Natural killer cell (primary cell): ENCODE data around the gene PKD1. TPM values are rescaled to one million over a fixed set of nuclear protein-coding genes. Genes with fewer than 3 reads are reported as not detected.

Source experiments
- ATAC-seq, 3 donors: fragments of 150-1000 bp in 2 of 3; fragments of 200-7000 bp in 1 of 3; cut with Tn5 transposase; 1 replicate in 1 of 3; 2 replicates in 2 of 3; pipeline ENCODE4 v1.10.0; 2021; ENCODE audit warnings: mild to moderate bottlenecking in 2 of 3, moderate library complexity in 2 of 3
- DNase-seq, 2 donors: peaks; one replicate each; pipeline versions ENCODE4 v3.0.0 to v3.0.0-alpha.2; 2013 to 2021; ENCODE audit warnings: mixed read lengths in 1 of 2
- H3K27ac ChIP-seq: one replicate; pipeline ENCODE4 v1.5.1; 2013; ENCODE audit warnings: mild to moderate bottlenecking, low read length
- H3K27me3 ChIP-seq: one replicate; pipeline ENCODE4 v1.6.1; 2013; ENCODE audit warnings: low read length; ENCODE audit not compliant: control insufficient read depth, insufficient read depth
- H3K36me3 ChIP-seq: one replicate; pipeline ENCODE4 v1.6.1; 2013; ENCODE audit warnings: low read length; ENCODE audit not compliant: control insufficient read depth, insufficient read depth
- H3K4me1 ChIP-seq: one replicate; pipeline ENCODE4 v1.6.1; 2013; ENCODE audit warnings: low read length; ENCODE audit not compliant: control insufficient read depth, insufficient read depth
- H3K4me3 ChIP-seq: one replicate; pipeline ENCODE4 v1.5.1; 2013; ENCODE audit warnings: low read length
- H3K9me3 ChIP-seq: one replicate; pipeline ENCODE4 v1.6.1; 2013; ENCODE audit warnings: low read length; ENCODE audit not compliant: control insufficient read depth, insufficient read depth
- H3K27ac Mint-ChIP-seq, 2 donors: one replicate each; pipeline ENCODE4 v1.8.0; 2022; ENCODE audit warnings: mild to moderate bottlenecking in 2 of 2, mixed read lengths in 2 of 2, moderate library complexity in 1 of 2
- H3K27me3 Mint-ChIP-seq, 2 donors: one replicate each; pipeline ENCODE4 v1.8.0; 2022; ENCODE audit warnings: low read depth in 2 of 2, mixed read lengths in 2 of 2
- H3K36me3 Mint-ChIP-seq: one replicate; pipeline ENCODE4 v1.8.0; 2022; ENCODE audit warnings: mixed read lengths
- H3K4me1 Mint-ChIP-seq, 2 donors: one replicate each; pipeline ENCODE4 v1.8.0; 2022; ENCODE audit warnings: mixed read lengths in 2 of 2
- H3K4me3 Mint-ChIP-seq: one replicate; pipeline ENCODE4 v1.8.0; 2022; ENCODE audit warnings: mild to moderate bottlenecking, moderate library complexity, mixed read lengths
- H3K9me3 Mint-ChIP-seq, 2 donors: one replicate each; pipeline ENCODE4 v1.8.0; 2022; ENCODE audit warnings: mixed read lengths in 2 of 2
- WGBS: methylation state at CpG from one replicate; pipeline ENCODE4 v1.1.7; 2013; ENCODE audit warnings: missing lambda C conversion rate; ENCODE audit not compliant: insufficient coverage; 5-methylcytosine and 5-hydroxymethylcytosine counted together
- intact Hi-C: fragments of 100-400 bp; cut with micrococcal nuclease; formaldehyde crosslinking; loops from one replicate; pipeline ENCODE4 v1.14.2; 2022
- total RNA-seq, 4 donors: library from RNA; stranded (reverse); fragments of 120-200 nt in 1 of 4; gene quantifications; one replicate each; pipeline versions ENCODE4 v1.2.3 to v1.2.4, GENCODE V29; 2013 to 2022
- TF ChIP-seq, protein P1 (sequence below): fragments of 200-600 bp; IDR thresholded peaks from one replicate; pipeline ENCODE4 v1.8.0; 2022; ENCODE audit warnings: antibody characterized with exemption

The PKD1 gene
- total RNA-seq, 3 donors from 2014 or later (not counting 1 experiment from before 2014, with no cell fraction given) = 87.0 to 105 (median 99.1) TPM

DNA sequence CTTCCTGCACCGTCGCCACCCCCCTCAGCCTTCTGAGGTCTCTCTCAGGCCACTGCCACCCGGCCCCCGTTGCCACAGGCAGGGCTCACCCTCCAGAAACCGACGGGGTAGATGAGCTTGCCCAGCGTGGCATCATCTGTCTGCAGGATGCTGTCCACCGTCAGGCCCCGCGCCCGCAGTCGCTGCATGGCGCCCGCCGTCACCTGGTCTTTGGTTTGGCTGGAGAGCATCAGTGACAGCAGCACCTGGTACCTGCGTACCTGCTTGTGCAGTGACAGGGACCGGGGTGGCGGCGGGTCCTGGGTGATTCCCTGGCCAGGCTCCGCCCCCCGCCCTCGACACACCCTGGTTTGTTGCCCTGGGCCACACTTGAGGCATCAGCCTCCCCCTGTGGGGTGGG lies 91.2 kb downstream of the PKD1 start:
- Histone ChIP-seq H3K27ac (no peak overlapping the region), H3K36me3 (peaks cover 2% of the 10 kb centered on the region), H3K4me3 (no peak overlapping the region), H3K27me3 (no peaks in the 10 kb centered on the region), H3K4me1 (peaks cover 38% of the 10 kb centered on the region), H3K9me3 (no peaks in the 10 kb centered on the region)
- H3K4me1 Mint-ChIP-seq = peaks cover 14 to 26% of the 10 kb centered on the region in 2 donors
- H3K9me3 Mint-ChIP-seq = no peaks in the 10 kb centered on the region
- H3K27me3 Mint-ChIP-seq = no peaks in the 10 kb centered on the region
- intact Hi-C loops = no loop called here
- DNase-seq (no peak), ATAC-seq (no peak)
- H3K27ac Mint-ChIP-seq = no peak overlapping the region
- WGBS = 81% methylated on average over 22 of the region's 22 CpGs
- no peak overlapping the region for H3K4me3 Mint-ChIP-seq
- TF ChIP-seq, protein P1, sequence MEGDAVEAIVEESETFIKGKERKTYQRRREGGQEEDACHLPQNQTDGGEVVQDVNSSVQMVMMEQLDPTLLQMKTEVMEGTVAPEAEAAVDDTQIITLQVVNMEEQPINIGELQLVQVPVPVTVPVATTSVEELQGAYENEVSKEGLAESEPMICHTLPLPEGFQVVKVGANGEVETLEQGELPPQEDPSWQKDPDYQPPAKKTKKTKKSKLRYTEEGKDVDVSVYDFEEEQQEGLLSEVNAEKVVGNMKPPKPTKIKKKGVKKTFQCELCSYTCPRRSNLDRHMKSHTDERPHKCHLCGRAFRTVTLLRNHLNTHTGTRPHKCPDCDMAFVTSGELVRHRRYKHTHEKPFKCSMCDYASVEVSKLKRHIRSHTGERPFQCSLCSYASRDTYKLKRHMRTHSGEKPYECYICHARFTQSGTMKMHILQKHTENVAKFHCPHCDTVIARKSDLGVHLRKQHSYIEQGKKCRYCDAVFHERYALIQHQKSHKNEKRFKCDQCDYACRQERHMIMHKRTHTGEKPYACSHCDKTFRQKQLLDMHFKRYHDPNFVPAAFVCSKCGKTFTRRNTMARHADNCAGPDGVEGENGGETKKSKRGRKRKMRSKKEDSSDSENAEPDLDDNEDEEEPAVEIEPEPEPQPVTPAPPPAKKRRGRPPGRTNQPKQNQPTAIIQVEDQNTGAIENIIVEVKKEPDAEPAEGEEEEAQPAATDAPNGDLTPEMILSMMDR = no peak
- H3K36me3 Mint-ChIP-seq = no peaks in the 10 kb centered on the region

DNA sequence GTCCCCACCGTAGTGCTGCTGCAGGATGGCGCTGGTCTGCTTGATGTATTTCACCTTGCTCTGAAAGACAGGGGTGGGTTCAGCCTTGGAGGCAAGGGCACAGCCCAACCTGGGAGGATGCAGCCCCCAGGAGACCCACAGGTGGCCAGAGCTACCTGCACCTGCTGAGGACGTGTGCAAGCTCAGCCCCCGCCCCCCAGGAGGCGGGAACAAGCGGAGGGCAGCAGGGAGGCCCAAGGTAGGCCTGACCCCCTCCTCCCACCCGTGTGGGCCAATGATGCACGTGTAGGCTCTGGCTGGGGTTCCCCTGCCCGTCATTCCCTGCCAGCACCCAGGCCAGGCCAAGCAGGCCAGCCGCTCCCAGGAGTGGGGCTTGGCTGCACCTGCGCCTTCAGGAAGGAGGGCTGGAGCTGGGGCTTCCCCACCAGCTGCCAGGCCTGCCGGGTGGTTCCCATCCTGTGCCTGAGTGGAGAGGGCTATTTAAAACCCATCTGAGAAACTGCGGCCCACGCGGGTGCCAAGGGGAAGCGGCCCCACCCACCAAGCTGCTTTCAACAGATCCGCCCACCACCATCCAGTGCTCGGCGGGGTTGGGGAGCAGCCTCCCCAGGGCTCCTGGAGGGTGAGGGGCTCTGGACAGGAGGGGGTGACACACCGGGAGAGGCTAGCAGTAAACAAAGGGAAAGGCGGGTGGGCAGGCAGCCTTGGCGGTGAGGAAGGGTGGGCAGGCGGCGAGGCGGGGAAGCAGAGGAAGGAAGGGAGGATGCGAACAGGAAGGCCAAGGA lies 91.8 kb downstream of the PKD1 start:
- Histone ChIP-seq H3K36me3 (peaks cover 2% of the 10 kb centered on the region), H3K9me3 (no peaks in the 10 kb centered on the region), H3K4me3 (no peak overlapping the region), H3K27me3 (no peaks in the 10 kb centered on the region), H3K4me1 (peaks cover 41% of the 10 kb centered on the region), H3K27ac (no peak overlapping the region)
- intact Hi-C loops = no loop called here
- DNase-seq (no peak), ATAC-seq (no peak)
- 69% methylated on average over 26 of the region's 26 CpGs for WGBS
- Mint-ChIP-seq H3K9me3 (no peaks in the 10 kb centered on the region), H3K4me1 (peaks cover 13 to 25% of the 10 kb centered on the region in 2 donors), H3K27me3 (no peaks in the 10 kb centered on the region), H3K36me3 (no peaks in the 10 kb centered on the region), H3K4me3 (no peak overlapping the region), H3K27ac (no peak overlapping the region)
- TF ChIP-seq, protein P1 = no peak

DNA sequence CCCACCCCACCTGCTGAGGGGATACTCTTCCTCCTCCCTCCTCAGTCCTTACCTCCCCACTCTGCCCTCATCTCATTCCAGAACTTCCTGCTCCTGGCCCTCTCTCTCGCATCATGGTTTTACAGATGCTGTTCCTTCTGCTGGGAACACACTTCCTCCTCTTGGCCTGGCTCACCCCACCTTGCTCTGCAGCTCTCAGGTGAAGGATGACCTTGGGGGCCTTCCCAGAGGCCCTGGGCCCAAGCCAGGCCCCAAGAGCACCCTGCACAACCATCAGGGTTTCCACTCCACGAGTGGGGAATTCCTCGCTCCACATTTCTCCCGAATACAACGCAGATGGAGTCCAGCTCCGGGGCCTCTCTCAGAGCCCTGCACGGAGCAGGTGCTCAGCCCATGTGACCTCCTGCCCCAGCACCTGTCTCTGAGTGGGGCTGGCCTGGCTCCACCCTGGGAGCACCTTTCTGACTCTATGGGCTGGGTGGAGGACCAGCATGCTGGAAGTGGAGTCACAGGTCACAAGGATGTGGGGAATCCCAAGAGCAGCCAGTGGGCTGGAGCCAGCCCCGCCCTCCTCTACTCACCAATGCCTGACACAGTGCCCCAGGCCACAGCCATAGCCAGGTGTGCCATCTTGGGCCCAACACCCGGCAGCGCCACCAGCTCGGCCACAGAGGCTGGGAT lies 92.6 kb downstream of the PKD1 start:
- peaks cover 34% of the 10 kb centered on the region for H3K4me1 ChIP-seq
- Mint-ChIP-seq H3K4me3 (no peak overlapping the region), H3K9me3 (no peaks in the 10 kb centered on the region), H3K36me3 (no peaks in the 10 kb centered on the region), H3K27me3 (no peaks in the 10 kb centered on the region), H3K4me1 (peaks cover 6 to 17% of the 10 kb centered on the region in 2 donors), H3K27ac (peak overlapping the region in 1 of 2 donors; percentile 38)
- H3K27me3 ChIP-seq = no peaks in the 10 kb centered on the region
- 92% methylated on average over 11 of the region's 11 CpGs for WGBS
- H3K9me3 ChIP-seq = no peaks in the 10 kb centered on the region
- H3K36me3 ChIP-seq = peaks cover 2% of the 10 kb centered on the region
- intact Hi-C loops = no loop called here
- ATAC-seq = no peak
- no peak for DNase-seq
- TF ChIP-seq, protein P1 = no peak
- no peak overlapping the region for H3K27ac ChIP-seq
- no peak overlapping the region for H3K4me3 ChIP-seq
